SK-N-MC (cell line): ENCODE results near the gene TRIM44.
"Not testable (repeated sequence)": the region's sequence is repeated elsewhere in the genome, so short reads cannot be mapped to it uniquely, and the experiment has no call there.

Source experiments
- EZH2 ChIP-seq: fragments of 200-600 bp; sonication (generic); IDR thresholded peaks from one replicate; pipeline ENCODE4 v1.6.1; 2017; ENCODE audit warnings: antibody characterized with exemption
- POLR2AphosphoS5 ChIP-seq: IDR thresholded peaks from 2 replicates; pipeline ENCODE4 v1.6.1; 2012; ENCODE audit warnings: mild to moderate bottlenecking, low read depth, low read length, borderline replicate concordance

GRCh38 chr11:35777241-35777640 lies 114.7 kb downstream of the TRIM44 start:
- TF ChIP-seq EZH2, POLR2AphosphoS5: not testable (repeated sequence)
